Upper lobe of left lung (tissue), 6 donors: ENCODE results near the gene CCND2. TPM values are rescaled to one million over a fixed set of nuclear protein-coding genes. Genes with fewer than 3 reads are reported as not detected.
"Not testable (repeated sequence)": the region's sequence is repeated elsewhere in the genome, so short reads cannot be mapped to it uniquely, and the experiment has no call there.

Source experiments
- ATAC-seq, 2 donors: fragments of 200-7000 bp; cut with Tn5 transposase; one replicate each; pipeline ENCODE4 v1.9.1; 2022; ENCODE audit warnings: mild to moderate bottlenecking in 2 of 2, moderate library complexity in 2 of 2; ENCODE audit not compliant: low FRiP score in 2 of 2
- DNase-seq, 2 donors: peaks; one replicate each; pipeline ENCODE4 v3.0.0-alpha.2; 2019 to 2020
- H3K27ac ChIP-seq, 4 donors: fragments of 200-600 bp; sonication (generic); one replicate each; pipeline ENCODE4 v1.5.1; 2016 to 2019
- H3K27me3 ChIP-seq, 4 donors: fragments of 200-600 bp; sonication (generic); one replicate each; pipeline ENCODE4 v1.5.1; 2017 to 2019
- H3K36me3 ChIP-seq, 4 donors: fragments of 200-600 bp; sonication (generic); one replicate each; pipeline ENCODE4 v1.5.1; 2016 to 2019
- H3K4me1 ChIP-seq, 4 donors: fragments of 200-600 bp; sonication (generic); one replicate each; pipeline ENCODE4 v1.5.1; 2018 to 2019
- H3K4me3 ChIP-seq, 4 donors: fragments of 200-600 bp; sonication (generic); one replicate each; pipeline ENCODE4 v1.5.1; 2017 to 2019; ENCODE audit warnings: mild to moderate bottlenecking in 2 of 4, moderate library complexity in 1 of 4
- H3K9me3 ChIP-seq, 4 donors: fragments of 200-600 bp; sonication (generic); one replicate each; pipeline ENCODE4 v1.5.1; 2018 to 2019
- EP300 ChIP-seq, 4 donors: sonication (generic); formaldehyde crosslinking; IDR thresholded peaks; one replicate each; pipeline ENCODE4 v1.5.1; 2017; ENCODE audit warnings: antibody characterized with exemption in 4 of 4, control low read depth in 2 of 4
- POLR2A ChIP-seq, 4 donors: fragments of 450-650 bp; IDR thresholded peaks; one replicate each; pipeline ENCODE4 v1.5.1; 2016 to 2017; ENCODE audit warnings: antibody characterized with exemption in 4 of 4, mild to moderate bottlenecking in 2 of 4
- POLR2AphosphoS5 ChIP-seq, 2 donors: sonication (generic); formaldehyde crosslinking; IDR thresholded peaks; one replicate each; pipeline ENCODE4 v1.5.1; 2017; ENCODE audit warnings: antibody characterized with exemption in 2 of 2
- WGBS, 2 donors: methylation state at CpG; one replicate each; pipeline ENCODE4 v1.1.5; 2017 to 2018; 5-methylcytosine and 5-hydroxymethylcytosine counted together
- total RNA-seq, 6 donors: library from RNA; depleted of rRNA in 4 of 6; stranded (reverse); fragments of >200 nt in 4 of 6; gene quantifications; one replicate each; pipeline versions ENCODE4 v1.1.0 to v1.2.1, GENCODE V29; 2016 to 2021
- TF ChIP-seq, protein P1 (sequence below), 6 experiments: fragments of 450-650 bp in 4 of 6; fragments of 200-600 bp in 2 of 6; sonication (generic) in 2 of 6; IDR thresholded peaks; one replicate each; pipeline ENCODE4 v1.5.1; 2016 to 2019; ENCODE audit warnings: antibody characterized with exemption in 6 of 6
- donor health status: DM: no; HTN: no; CAD: no; lungs with moderate emphysema.
- donor health status: DM: no; HTN: yes; CAD: no; lungs with severe emphysema.

Gene CCND2
- total RNA-seq, 6 donors from 2014 or later = 47.1 to 101 (median 64.6) TPM

DNA sequence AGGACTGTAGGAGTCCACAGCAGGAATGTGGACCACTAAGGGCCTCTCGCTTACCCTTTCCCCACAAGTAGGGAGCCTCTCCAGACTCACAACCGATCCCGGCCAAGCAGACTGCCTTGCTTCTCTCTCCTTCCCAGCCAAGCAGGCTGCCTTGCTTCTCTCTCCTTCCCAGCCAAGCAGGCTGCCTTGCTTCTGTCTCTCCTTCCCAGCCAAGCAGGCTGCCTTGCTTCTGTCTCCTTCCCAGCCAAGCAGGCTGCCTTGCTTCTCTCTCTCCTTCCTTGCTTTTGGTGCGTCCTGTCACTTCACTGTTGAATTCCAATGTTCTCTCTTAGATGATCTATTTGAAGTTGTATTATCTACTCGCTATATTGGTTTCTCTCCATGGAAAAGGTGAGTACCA, 32.6 kb upstream of the CCND2 start:
- peaks cover 0 to 10% (median 2%) of the 10 kb centered on the region in 4 donors for H3K9me3 ChIP-seq
- ATAC-seq = no peak
- TF ChIP-seq, protein P1, sequence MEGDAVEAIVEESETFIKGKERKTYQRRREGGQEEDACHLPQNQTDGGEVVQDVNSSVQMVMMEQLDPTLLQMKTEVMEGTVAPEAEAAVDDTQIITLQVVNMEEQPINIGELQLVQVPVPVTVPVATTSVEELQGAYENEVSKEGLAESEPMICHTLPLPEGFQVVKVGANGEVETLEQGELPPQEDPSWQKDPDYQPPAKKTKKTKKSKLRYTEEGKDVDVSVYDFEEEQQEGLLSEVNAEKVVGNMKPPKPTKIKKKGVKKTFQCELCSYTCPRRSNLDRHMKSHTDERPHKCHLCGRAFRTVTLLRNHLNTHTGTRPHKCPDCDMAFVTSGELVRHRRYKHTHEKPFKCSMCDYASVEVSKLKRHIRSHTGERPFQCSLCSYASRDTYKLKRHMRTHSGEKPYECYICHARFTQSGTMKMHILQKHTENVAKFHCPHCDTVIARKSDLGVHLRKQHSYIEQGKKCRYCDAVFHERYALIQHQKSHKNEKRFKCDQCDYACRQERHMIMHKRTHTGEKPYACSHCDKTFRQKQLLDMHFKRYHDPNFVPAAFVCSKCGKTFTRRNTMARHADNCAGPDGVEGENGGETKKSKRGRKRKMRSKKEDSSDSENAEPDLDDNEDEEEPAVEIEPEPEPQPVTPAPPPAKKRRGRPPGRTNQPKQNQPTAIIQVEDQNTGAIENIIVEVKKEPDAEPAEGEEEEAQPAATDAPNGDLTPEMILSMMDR (IDR thresholded peaks at IDR 0.05) = no peak
- TF ChIP-seq POLR2AphosphoS5 (IDR thresholded peaks at IDR 0.05) = no peak
- no peak for TF ChIP-seq EP300 (IDR thresholded peaks at IDR 0.05)
- TF ChIP-seq POLR2A (IDR thresholded peaks at IDR 0.05) = no peak
- no peak overlapping the region for H3K4me3 ChIP-seq
- no peak overlapping the region for H3K27ac ChIP-seq
- no peaks in the 10 kb centered on the region for H3K36me3 ChIP-seq
- 89 to 90% methylated on average over 4 to 5 of the region's 5 CpGs for WGBS, 2 donors
- no peak for DNase-seq
- peaks cover 0 to 5% (median 0%) of the 10 kb centered on the region in 4 donors for H3K4me1 ChIP-seq
- no peaks in the 10 kb centered on the region for H3K27me3 ChIP-seq

DNA sequence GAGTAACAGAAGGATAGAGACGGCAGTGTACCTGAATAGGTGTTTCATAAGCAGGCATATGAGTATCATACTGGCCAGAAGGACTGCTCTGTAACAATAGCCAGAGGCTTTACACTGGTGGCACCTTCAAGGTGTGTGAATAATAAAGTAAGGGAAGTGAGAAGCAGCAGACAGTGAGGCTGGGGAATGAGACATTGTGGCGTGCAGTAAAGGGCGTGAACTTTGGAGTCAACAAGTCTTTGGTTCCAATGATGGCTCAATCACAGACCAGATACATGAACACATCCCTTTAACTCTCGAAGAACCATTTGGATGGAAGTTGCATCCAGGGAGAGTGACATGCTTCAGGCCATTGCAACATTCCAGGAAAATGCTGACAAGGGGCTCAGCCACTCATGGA, 32.0 kb upstream of the CCND2 start:
- Histone ChIP-seq H3K4me3 (no peak overlapping the region), H3K27ac (no peak overlapping the region), H3K27me3 (no peaks in the 10 kb centered on the region), H3K36me3 (no peaks in the 10 kb centered on the region), H3K9me3 (peaks cover 0 to 10% (median 2%) of the 10 kb centered on the region in 4 donors), H3K4me1 (peaks cover 0 to 5% (median 0%) of the 10 kb centered on the region in 4 donors)
- TF ChIP-seq EP300 (IDR thresholded peaks at IDR 0.05) (no peak), POLR2A (IDR thresholded peaks at IDR 0.05) (no peak), POLR2AphosphoS5 (IDR thresholded peaks at IDR 0.05) (no peak)
- TF ChIP-seq, protein P1 (IDR thresholded peaks at IDR 0.05) = no peak
- DNase-seq (no peak), ATAC-seq (no peak)
- WGBS, 2 donors = 71 to 77% methylated on average over 4 of the region's 4 CpGs

DNA sequence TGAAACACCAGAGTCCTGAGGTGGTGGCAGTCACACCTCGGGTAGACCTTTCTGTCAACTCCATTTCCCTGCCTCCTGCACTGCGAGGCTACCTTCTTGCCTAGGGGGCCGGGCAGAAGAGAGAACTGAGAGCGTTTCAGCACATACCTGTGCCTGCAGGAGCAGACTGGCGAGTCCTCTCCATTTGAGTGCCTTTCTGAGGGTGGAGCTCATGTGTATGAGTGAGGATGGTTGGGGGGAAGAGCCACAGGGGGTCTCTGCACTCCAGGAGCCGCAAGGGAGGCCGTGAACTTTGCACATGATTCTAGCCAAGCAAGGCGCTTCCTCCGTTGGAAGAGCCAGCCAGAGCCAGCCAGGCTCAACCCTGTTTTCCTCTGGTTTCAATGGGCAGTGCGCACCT, 31.0 kb upstream of the CCND2 start:
- H3K27ac ChIP-seq = no peak overlapping the region
- peaks cover 0 to 5% (median 0%) of the 10 kb centered on the region in 4 donors for H3K4me1 ChIP-seq
- TF ChIP-seq POLR2A (IDR thresholded peaks at IDR 0.05) (no peak), EP300 (IDR thresholded peaks at IDR 0.05) (no peak), POLR2AphosphoS5 (IDR thresholded peaks at IDR 0.05) (no peak)
- TF ChIP-seq, protein P1 (IDR thresholded peaks at IDR 0.05) = no peak
- ATAC-seq (no peak), DNase-seq (no peak)
- 57 to 71% methylated on average over 4 to 7 of the region's 10 CpGs for WGBS, 2 donors
- H3K9me3 ChIP-seq = peaks cover 0 to 6% (median 2%) of the 10 kb centered on the region in 4 donors
- no peak overlapping the region for H3K4me3 ChIP-seq
- no peaks in the 10 kb centered on the region for H3K36me3 ChIP-seq
- no peaks in the 10 kb centered on the region for H3K27me3 ChIP-seq

DNA sequence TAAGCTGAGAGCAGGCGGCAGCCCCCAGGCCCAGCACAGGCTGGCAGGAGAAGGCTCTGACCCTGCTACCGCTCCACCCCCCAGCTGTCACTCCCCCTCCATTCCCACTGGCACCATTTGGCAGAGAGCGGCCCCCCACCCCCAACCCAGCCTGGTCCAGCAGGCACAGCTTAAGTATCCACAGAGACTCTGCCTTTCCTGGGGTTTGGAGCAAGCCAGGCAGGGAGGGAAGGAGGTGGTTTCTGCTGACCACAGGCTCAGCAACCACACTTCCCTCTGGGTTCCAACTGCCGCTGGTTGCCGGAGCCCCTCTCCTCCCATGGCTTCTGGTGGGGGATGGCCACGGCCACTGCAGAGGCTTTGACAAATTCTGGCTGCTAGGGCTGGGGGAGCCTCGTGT, 30.5 kb upstream of the CCND2 start:
- H3K4me1 ChIP-seq = peaks cover 0 to 5% (median 0%) of the 10 kb centered on the region in 4 donors
- H3K36me3 ChIP-seq = no peaks in the 10 kb centered on the region
- H3K9me3 ChIP-seq = peaks cover 0 to 4% (median under 1%) of the 10 kb centered on the region in 4 donors
- no peak overlapping the region for H3K27ac ChIP-seq
- no peak for ATAC-seq
- no peak overlapping the region for H3K4me3 ChIP-seq
- 50 to 53% methylated on average over 6 of the region's 7 CpGs for WGBS, 2 donors
- peak in 1 of 2 donors; percentile 37 for DNase-seq
- TF ChIP-seq, protein P1 (IDR thresholded peaks at IDR 0.05) = no peak
- TF ChIP-seq POLR2AphosphoS5 (IDR thresholded peaks at IDR 0.05) (no peak), EP300 (IDR thresholded peaks at IDR 0.05) (no peak), POLR2A (IDR thresholded peaks at IDR 0.05) (no peak)
- H3K27me3 ChIP-seq = no peaks in the 10 kb centered on the region

DNA sequence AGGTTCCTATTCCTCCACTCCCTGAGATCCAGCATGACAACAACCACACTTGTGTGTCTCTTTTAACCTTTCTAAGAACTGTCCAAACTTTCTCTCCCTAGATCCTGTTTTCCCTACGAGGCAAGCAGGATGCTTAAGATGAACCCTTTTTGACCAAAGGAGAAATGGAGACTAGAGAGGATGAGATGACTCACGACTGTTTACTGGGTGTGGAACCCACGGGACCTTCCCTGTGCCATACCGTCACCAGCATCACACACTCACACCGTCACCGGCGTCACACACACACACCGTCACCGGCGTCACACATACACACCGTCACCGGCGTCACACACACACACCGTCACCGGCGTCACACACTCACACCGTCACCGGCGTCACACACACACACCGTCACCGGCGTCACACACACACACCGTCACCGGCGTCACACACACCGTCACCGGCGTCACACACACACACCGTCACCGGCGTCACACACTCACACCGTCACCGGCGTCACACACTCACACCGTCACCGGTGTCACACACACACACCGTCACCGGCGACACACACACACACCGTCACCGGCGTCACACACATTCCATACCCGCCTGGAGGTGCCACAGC, 30.0 kb upstream of the CCND2 start:
- not testable (repeated sequence) for H3K36me3 ChIP-seq, H3K4me1 ChIP-seq, H3K27ac ChIP-seq, H3K4me3 ChIP-seq, ATAC-seq, H3K27me3 ChIP-seq, H3K9me3 ChIP-seq
- WGBS, 2 donors = 85 to 91% methylated on average over 34 to 43 of the region's 43 CpGs
- peak in 1 of 2 donors; percentile 51 for DNase-seq
